ENCODE data around the gene TMSB4X. TPM values are rescaled to one million over a fixed set of nuclear protein-coding genes. Genes with fewer than 3 reads are reported as not detected.

The TMSB4X gene
- total RNA-seq, 1 experiment from 2014 or later = 2,595 TPM

DNA sequence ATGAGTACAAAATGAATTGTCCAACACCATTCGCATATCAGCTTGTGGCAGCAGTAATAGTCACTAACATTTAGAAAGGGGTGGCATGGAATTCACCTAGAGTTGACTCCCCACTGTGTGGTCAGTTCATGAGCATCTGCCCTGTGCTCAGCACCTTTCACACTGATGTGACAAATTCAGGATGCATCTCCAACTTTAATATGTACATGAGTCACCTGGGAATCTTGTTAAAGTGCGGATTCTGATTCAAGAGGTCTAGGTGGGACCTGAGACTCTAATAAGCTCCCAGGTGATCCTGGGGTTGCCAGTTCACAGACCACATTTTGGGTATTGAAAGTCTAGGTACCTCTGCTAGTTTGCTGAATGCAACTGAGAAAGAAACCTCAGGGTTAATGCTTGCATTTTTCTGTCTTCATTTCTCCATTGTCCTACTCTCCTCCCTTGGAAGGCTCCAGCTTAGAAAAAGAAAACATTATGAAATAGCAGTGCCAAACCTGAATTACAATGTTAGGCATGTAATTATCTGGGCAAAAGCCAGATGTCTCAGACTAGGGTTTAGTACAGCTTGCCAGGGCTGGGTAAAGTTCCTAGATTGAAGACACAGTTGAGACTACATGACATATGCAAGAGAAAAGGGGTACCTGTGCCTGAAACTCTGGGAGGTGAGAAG is 32.7 kb downstream of the TMSB4X start (continued):
- TF ChIP-seq E2F5 (CRISPR knock-in tag; IDR thresholded peaks at IDR 0.05) (no peak), TCF7 (CRISPR knock-in tag; IDR thresholded peaks at IDR 0.05; ENCODE audit: low read depth) (no peak), ZNF416 (CRISPR knock-in tag; IDR thresholded peaks at IDR 0.05) (no peak), PRDM15 (CRISPR knock-in tag; IDR thresholded peaks at IDR 0.05) (no peak), STAT6 (CRISPR knock-in tag; conservative IDR thresholded peaks at IDR 0.05; ENCODE audit: low read depth) (no peak), GTF2I (CRISPR knock-in tag; conservative IDR thresholded peaks at IDR 0.05) (no peak)
- TF ChIP-seq, protein P1, sequence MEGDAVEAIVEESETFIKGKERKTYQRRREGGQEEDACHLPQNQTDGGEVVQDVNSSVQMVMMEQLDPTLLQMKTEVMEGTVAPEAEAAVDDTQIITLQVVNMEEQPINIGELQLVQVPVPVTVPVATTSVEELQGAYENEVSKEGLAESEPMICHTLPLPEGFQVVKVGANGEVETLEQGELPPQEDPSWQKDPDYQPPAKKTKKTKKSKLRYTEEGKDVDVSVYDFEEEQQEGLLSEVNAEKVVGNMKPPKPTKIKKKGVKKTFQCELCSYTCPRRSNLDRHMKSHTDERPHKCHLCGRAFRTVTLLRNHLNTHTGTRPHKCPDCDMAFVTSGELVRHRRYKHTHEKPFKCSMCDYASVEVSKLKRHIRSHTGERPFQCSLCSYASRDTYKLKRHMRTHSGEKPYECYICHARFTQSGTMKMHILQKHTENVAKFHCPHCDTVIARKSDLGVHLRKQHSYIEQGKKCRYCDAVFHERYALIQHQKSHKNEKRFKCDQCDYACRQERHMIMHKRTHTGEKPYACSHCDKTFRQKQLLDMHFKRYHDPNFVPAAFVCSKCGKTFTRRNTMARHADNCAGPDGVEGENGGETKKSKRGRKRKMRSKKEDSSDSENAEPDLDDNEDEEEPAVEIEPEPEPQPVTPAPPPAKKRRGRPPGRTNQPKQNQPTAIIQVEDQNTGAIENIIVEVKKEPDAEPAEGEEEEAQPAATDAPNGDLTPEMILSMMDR (IDR thresholded peaks at IDR 0.05) = no peak

- ChIA-PET CTCF (no interaction called here), POLR2A (no interaction called here)
- Mint-ChIP-seq H3K27ac (no peak overlapping the region), H3K27me3 (ENCODE audit: low read depth) (no peaks in the 10 kb centered on the region), H3K36me3 (no peaks in the 10 kb centered on the region), H3K9me3 (no peaks in the 10 kb centered on the region), H3K4me3 (no peak overlapping the region), H3K4me1 (peaks cover 20% of the 10 kb centered on the region)
- ATAC-seq = no peak
- DNase-seq (ENCODE audit: low spot score) = no peak
- no peak for TF ChIP-seq ZNF423 (CRISPR knock-in tag; IDR thresholded peaks at IDR 0.05)
- TF ChIP-seq, protein P2, sequence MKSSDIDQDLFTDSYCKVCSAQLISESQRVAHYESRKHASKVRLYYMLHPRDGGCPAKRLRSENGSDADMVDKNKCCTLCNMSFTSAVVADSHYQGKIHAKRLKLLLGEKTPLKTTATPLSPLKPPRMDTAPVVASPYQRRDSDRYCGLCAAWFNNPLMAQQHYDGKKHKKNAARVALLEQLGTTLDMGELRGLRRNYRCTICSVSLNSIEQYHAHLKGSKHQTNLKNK (CRISPR knock-in tag; IDR thresholded peaks at IDR 0.05) = no peak
- TF ChIP-seq TEAD1 (CRISPR knock-in tag; IDR thresholded peaks at IDR 0.05) = no peak
- no peak for TF ChIP-seq SP1 (CRISPR knock-in tag; conservative IDR thresholded peaks at IDR 0.05)
- no peak for TF ChIP-seq PRDM15 (CRISPR knock-in tag; IDR thresholded peaks at IDR 0.05)
- TF ChIP-seq CDX4 (CRISPR knock-in tag; IDR thresholded peaks at IDR 0.05; ENCODE audit: borderline replicate concordance) = no peak
- TF ChIP-seq ZNF232 (CRISPR knock-in tag; IDR thresholded peaks at IDR 0.05) = no peak
- TF ChIP-seq CBFB (CRISPR knock-in tag; IDR thresholded peaks at IDR 0.05; ENCODE audit: low read depth) = no peak
- TF ChIP-seq ZNF263 (CRISPR knock-in tag; IDR thresholded peaks at IDR 0.05; ENCODE audit: low read depth) = no peak
- TF ChIP-seq AFF4 (CRISPR knock-in tag; IDR thresholded peaks at IDR 0.05; ENCODE audit: borderline replicate concordance) = no peak
Observed at GRCh38 chrX:13008189-13008533, 33.3 kb downstream of the TMSB4X start.
